Heart left ventricle (tissue), 16 donors: ENCODE measurements around the gene PEAK3. TPM values are rescaled to one million over a fixed set of nuclear protein-coding genes. Genes with fewer than 3 reads are reported as not detected.

Experiments used
- ATAC-seq, 4 donors: fragments of 200-7000 bp; cut with Tn5 transposase; one replicate each; pipeline ENCODE4 v1.9.1; 2020 to 2022; ENCODE audit warnings: moderate library complexity in 4 of 4, mild to moderate bottlenecking in 3 of 4, moderate number of reproducible peaks in 1 of 4
- DNase-seq, 5 donors: peaks; one replicate each; pipeline ENCODE4 v3.0.0-alpha.2; 2020
- H3K27ac ChIP-seq, 12 donors: fragments of 200-600 bp; sonication (generic) in 4 of 12; one replicate each; pipeline versions ENCODE4 v1.5.0 to v1.8.0; 2016 to 2022; ENCODE audit warnings: mild to moderate bottlenecking in 2 of 12
- H3K27me3 ChIP-seq, 9 donors: fragments of 200-600 bp; sonication (generic) in 2 of 9; one replicate each; pipeline versions ENCODE4 v1.5.1 to v1.8.0; 2016 to 2022; ENCODE audit warnings: mild to moderate bottlenecking in 3 of 9
- H3K36me3 ChIP-seq, 9 donors: fragments of 200-600 bp; sonication (generic) in 2 of 9; one replicate each; pipeline versions ENCODE4 v1.5.0 to v1.8.0; 2018 to 2022; ENCODE audit warnings: mild to moderate bottlenecking in 2 of 9
- H3K4me1 ChIP-seq, 12 donors: fragments of 200-600 bp; sonication (generic) in 4 of 12; one replicate each; pipeline versions ENCODE4 v1.5.0 to v1.8.0; 2016 to 2022; ENCODE audit warnings: mild to moderate bottlenecking in 3 of 12
- H3K4me3 ChIP-seq, 12 donors: fragments of 200-600 bp; sonication (generic) in 4 of 12; one replicate each; pipeline versions ENCODE4 v1.5.0 to v1.8.0; 2017 to 2022; ENCODE audit warnings: mild to moderate bottlenecking in 9 of 12, moderate library complexity in 4 of 12
- H3K9me3 ChIP-seq, 12 donors: fragments of 200-600 bp; sonication (generic) in 4 of 12; one replicate each; pipeline versions ENCODE4 v1.5.0 to v1.8.0; 2016 to 2022; ENCODE audit warnings: mild to moderate bottlenecking in 1 of 12
- CTCF ChIP-seq, 12 donors: fragments of 200-600 bp; sonication (generic) in 4 of 12; IDR thresholded peaks; one replicate each; pipeline versions ENCODE4 v1.5.0 to v1.8.0; 2018 to 2022; ENCODE audit warnings: antibody characterized with exemption in 12 of 12, mild to moderate bottlenecking in 5 of 12
- POLR2A ChIP-seq, 2 donors: fragments of 450-650 bp; IDR thresholded peaks; one replicate each; pipeline ENCODE4 v1.6.1; 2017; ENCODE audit warnings: antibody characterized with exemption in 2 of 2, mild to moderate bottlenecking in 2 of 2, moderate library complexity in 2 of 2
- WGBS, 4 donors: extraction: QIAGEN DNeasy Blood & Tissue Kit in 2 of 4; methylation state at CpG; one replicate each; pipeline versions ENCODE4 v1.1.5 to v1.1.7; 2013 to 2018; 5-methylcytosine and 5-hydroxymethylcytosine counted together
- intact Hi-C, 10 donors: fragments of 100-400 bp; cut with DNase I; formaldehyde crosslinking; loops; one replicate each; pipeline versions ENCODE4 v1.11.1 to v1.14.2; 2022
- polyA plus RNA-seq, 2 donors: library from polyadenylated mRNA; stranded (reverse); fragments of 200-250 nt; gene quantifications; one replicate each; pipeline ENCODE4 v1.2.3, GENCODE V29; 2013
- total RNA-seq, 9 donors: library from RNA; depleted of rRNA in 2 of 9; stranded (reverse); fragments of >200 nt in 2 of 9; fragmentation: NEBNext Ultra II Directional in 3 of 9; extraction: Animal tissue kit (Norgen Biotek cat#: 25700) in 3 of 9; gene quantifications; one replicate each; pipeline versions ENCODE4 v1.1.0 to v1.2.4, GENCODE V29; 2016 to 2023
- donor health status: ischemic (EF 13 %, LVEDD 7.1; RV severe dilation, severe dysfunction).
- donor health status: healthy with polysubstance abuse.
- donor health status: DM: no; HTN: yes; CAD: no.
- donor health status: DM: no; HTN: no; CAD: no.
- donor health status: ischemic (EF 25% LVEDD 6.9; RV normal size, moderate dysfunction).
- donor health status: ischemic (EF 25% LVEDD 5.7; RV mildly dilated, moderate dysfunction).
- donor health status: healthy.
- donor health status: DM: yes; HTN: yes; CAD: no.
- donor health status: ischemic (EF 35%, LVEDD 5.7; RV mildly dilated, moderate dysfunction).
- donor health status: nonischemic (EF 11% LVEDD 7.7; RV severe dilation, severe dysfunction).
- donor health status: DM: yes; HTN: yes; CAD: no.
- donor health status: PGD.
- donor health status: ischemic (EF 29% LVEDD 5.4; RV normal size, mild dysfunction).
- donor health status: nonischemic (EF 23%, LVEDD 6.1; RV moderate dilation, normal function).

PEAK3 gene
- total and polyA plus RNA-seq, 11 donors, result 0.11 to 1.6 (median 0.27) TPM

DNA sequence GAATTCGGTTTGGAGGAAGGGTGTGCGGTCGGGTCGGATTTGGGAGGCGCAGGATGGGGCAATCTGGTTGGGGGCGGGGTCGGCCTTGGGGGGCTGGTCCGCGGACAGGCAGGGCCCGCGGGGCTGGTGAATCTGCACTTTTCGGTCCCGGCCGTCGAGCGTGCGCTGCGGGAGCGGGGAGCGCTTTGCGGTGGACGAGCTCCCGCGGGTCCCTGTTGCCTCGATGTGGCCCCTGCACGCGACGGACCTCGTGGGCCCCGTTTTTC is 11.9 kb downstream of the PEAK3 start:
- 0 to 2% (median 0%) methylated on average over 18 to 30 of the region's 30 CpGs for WGBS, 4 donors
- H3K4me3 ChIP-seq, result peak overlapping the region; percentile 87 to 100 (median 98)
- peak overlapping the region; percentile 91 to 100 (median 99) for H3K27ac ChIP-seq
- H3K27me3 ChIP-seq, result no peaks in the 10 kb centered on the region
- peak in 4 of 5 donors; percentile 54 to 73 (median 64) for DNase-seq
- ATAC-seq, result peak in 1 of 4 donors; percentile 17
- H3K9me3 ChIP-seq, result no peaks in the 10 kb centered on the region
- intact Hi-C loops, result loop anchor here in 9 of 10 donors (1.0 to 10.0 kb wide), 12 partner anchors 33 to 125 kb away; partner anchors contain the start of genes PLEKHJ1 (in 5 of the 9), SF3A2 (in 5 of the 9), AP3D1 (in 2 of the 9) and DOT1L (in 2 of the 9)
- no peak for TF ChIP-seq CTCF (IDR thresholded peaks at IDR 0.05)
- no peak for TF ChIP-seq POLR2A (IDR thresholded peaks at IDR 0.05)
- H3K36me3 ChIP-seq, result peaks cover 0 to 30% (median 22%) of the 10 kb centered on the region in 9 donors
- H3K4me1 ChIP-seq, result peaks cover 9 to 73% (median 45%) of the 10 kb centered on the region in 12 donors

DNA sequence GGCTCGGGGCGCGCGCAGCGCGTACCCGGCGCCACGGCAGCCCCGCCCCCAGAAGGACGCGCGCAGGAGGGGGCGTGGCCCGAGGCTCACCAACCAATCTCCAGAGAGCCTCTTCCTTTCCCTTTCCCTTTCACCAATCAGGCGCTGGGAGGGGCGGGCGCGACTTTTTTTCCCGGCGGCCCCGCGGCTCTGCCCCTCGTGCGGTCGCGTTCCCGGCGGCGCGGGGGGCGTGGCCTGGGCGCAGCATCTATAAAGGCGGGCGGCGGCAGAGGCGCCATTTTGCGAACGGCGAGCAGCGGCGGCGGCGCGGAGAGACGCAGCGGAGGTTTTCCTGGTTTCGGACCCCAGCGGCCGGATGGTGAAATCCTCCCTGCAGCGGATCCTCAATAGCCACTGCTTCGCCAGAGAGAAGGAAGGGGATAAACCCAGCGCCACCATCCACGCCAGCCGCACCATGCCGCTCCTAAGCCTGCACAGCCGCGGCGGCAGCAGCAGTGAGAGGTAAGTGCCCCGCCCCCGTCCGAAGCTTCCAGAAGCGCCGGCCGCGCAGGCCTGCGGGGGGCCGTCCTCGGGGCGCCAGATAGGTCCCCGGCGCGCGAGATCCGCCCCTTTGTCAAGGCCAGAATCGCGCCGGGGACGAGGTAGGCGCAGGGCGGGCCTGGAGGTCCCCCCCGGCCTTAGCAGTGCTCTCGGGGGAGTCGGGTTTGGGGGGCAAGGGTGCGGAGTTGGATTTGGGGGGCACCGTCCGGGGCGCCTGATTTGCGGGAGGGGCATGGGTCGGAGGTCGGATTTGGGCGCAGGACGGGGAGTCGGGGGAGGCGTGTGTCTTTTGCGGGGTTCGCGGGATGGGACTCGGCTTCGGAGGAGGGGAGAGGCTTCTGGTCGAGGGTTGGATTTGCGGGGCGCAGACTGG is 12.5 kb downstream of the PEAK3 start:
- peaks cover 0 to 30% (median 22%) of the 10 kb centered on the region in 9 donors for H3K36me3 ChIP-seq
- peaks cover 9 to 74% (median 42%) of the 10 kb centered on the region in 12 donors for H3K4me1 ChIP-seq
- TF ChIP-seq CTCF (IDR thresholded peaks at IDR 0.05), result no peak
- TF ChIP-seq POLR2A (IDR thresholded peaks at IDR 0.05), result peak; percentile 100
- ATAC-seq (peak; percentile 89 to 92 (median 91)), DNase-seq (peak; percentile 98 to 100 (median 99))
- no peaks in the 10 kb centered on the region for H3K9me3 ChIP-seq
- intact Hi-C loops, result loop anchor here in 9 of 10 donors (1.0 to 10.0 kb wide), 12 partner anchors 32 to 125 kb away; partner anchors contain the start of genes PLEKHJ1 (in 6 of the 9), SF3A2 (in 6 of the 9), AP3D1 (in 2 of the 9) and DOT1L (in 2 of the 9)
- H3K27me3 ChIP-seq, result no peaks in the 10 kb centered on the region
- WGBS, 4 donors, result 0 to 1% (median 0%) methylated on average over 10 to 103 of the region's 103 CpGs
- peak overlapping the region; percentile 87 to 100 (median 98) for H3K4me3 ChIP-seq
- peak overlapping the region; percentile 91 to 100 (median 99) for H3K27ac ChIP-seq

DNA sequence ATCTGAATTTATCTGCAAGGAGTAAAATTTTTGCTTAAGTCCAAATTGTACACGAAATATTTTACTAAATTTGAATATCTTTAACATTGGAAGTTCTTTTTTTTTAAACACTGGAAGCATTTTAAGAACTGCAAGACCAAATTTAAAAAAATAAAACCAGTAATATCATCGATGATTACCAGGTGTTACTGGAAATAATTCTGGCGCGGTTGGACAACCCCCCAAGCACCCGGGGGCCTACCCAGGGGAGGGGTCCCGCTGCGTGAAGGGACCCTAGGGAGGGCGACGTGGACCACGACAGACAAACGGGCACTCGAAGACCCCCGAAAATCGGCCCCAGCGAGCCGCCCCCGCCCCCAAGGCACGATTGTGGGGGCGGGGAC is 13.1 kb downstream of the PEAK3 start:
- TF ChIP-seq CTCF (IDR thresholded peaks at IDR 0.05) (no peak), POLR2A (IDR thresholded peaks at IDR 0.05) (no peak)
- 2 to 3% (median 2%) methylated on average over 10 to 19 of the region's 19 CpGs for WGBS, 4 donors
- H3K27ac ChIP-seq, result peak overlapping the region in 10 of 12 donors; percentile 14 to 100 (median 70)
- H3K9me3 ChIP-seq, result no peaks in the 10 kb centered on the region
- ATAC-seq (no peak), DNase-seq (no peak)
- peaks cover 9 to 68% (median 38%) of the 10 kb centered on the region in 12 donors for H3K4me1 ChIP-seq
- peak overlapping the region; percentile 87 to 100 (median 98) for H3K4me3 ChIP-seq
- H3K36me3 ChIP-seq, result peaks cover 0 to 25% (median 22%) of the 10 kb centered on the region in 9 donors
- no peaks in the 10 kb centered on the region for H3K27me3 ChIP-seq
- intact Hi-C loops, result loop anchor here in 1 of 10 donors (1.0 kb wide), 1 partner anchor 33 kb away; the partner anchor contains the start of genes PLEKHJ1 and SF3A2

DNA sequence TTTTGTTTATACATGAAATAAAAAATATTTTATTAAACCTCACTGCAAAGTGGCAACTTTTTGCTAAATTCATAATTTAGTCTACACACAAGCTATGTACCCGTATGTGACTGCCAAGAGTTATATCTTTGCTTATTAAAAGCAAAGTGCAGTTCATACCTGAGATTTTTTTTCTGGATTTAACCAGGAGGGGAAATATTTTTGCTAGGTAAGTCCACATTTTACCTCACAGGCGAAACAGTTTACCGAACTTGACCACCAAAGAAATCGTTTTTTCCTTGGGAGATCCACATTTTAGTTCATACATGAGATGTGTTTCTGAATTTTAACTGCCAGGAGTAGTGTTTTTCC is 13.5 kb downstream of the PEAK3 start:
- H3K4me3 ChIP-seq, result peak overlapping the region in 9 of 12 donors; percentile 87 to 100 (median 97)
- H3K36me3 ChIP-seq, result peaks cover 0 to 24% (median 22%) of the 10 kb centered on the region in 9 donors
- intact Hi-C loops, result no loop called here
- no peak for DNase-seq
- WGBS, 4 donors, result 90 to 92% (median 91%) methylated on average over 4 of the region's 4 CpGs
- no peaks in the 10 kb centered on the region for H3K9me3 ChIP-seq
- H3K4me1 ChIP-seq, result peaks cover 7 to 64% (median 34%) of the 10 kb centered on the region in 12 donors
- TF ChIP-seq POLR2A (IDR thresholded peaks at IDR 0.05) (no peak), CTCF (IDR thresholded peaks at IDR 0.05) (no peak)
- no peak for ATAC-seq
- no peaks in the 10 kb centered on the region for H3K27me3 ChIP-seq
- H3K27ac ChIP-seq, result peak overlapping the region in 1 of 12 donors; percentile 99
